Stimulated activated CD4-positive, alpha-beta T cell treated with anti-CD3 and anti-CD28 coated beads, Interleukin-2, amount 100 ng/mL, for 48 hours (primary cell): ENCODE results near the gene SPINT2.

Experiments used
- DNase-seq, 2 donors: peaks; one replicate each; pipeline ENCODE4 v3.0.0-alpha.2; 2020

Gene SPINT2

GRCh38 chr19:38303517-38304351 is 39.4 kb downstream of the SPINT2 start, which contains the start of gene C19orf33:
Gene C19orf33, plus strand, starts transcription at chr19:38304251. Its CDS starts 11 bp downstream, at chr19:38304262.
- DNase-seq = no peak

GRCh38 chr19:38304352-38304865 is 40.0 kb downstream of the SPINT2 start:
- no peak for DNase-seq

- no peak for DNase-seq
These were observed 40.6 kb downstream of the SPINT2 start for GRCh38 chr19:38304866-38305429.

DNA sequence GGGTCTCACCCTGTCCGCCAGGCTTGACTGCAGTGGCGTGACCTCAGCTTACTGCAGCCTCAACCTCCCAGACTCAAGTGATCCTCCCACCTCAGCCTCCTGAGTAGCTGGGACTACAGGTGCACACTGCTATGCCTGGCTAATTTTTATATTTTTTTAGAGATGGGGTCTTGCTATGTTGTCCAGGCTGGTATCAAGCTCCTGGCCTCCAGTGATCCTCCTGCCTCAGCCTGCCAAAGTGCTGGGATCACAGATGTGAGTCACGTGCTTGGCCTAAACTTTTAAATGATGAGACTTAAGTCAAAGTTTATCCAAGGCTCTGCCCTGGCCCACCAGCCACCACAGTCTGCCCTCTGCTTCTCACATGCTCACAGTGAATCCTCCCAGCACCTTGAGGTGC is 41.9 kb downstream of the SPINT2 start:
- no peak for DNase-seq

DNA sequence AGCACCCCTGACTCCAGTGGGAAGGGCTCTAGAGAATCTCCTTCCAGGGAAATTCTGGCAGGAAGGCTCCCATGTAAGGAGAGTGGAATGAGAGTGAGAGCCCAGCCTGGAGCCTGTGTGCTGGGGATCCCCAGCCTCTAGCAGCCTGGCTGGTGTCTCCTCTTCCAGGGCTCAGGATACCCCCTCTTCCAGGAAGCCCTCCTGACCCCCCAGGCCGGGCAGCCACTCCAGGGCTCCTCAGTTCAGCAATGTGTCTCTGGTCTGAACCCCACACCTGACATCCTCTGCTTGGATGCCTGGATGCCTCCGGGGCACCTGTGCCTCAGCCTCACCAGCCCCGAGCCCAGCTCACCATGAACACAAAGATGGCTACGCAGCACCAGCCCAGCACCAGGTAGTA is 42.7 kb downstream of the SPINT2 start:
- no peak for DNase-seq

DNA sequence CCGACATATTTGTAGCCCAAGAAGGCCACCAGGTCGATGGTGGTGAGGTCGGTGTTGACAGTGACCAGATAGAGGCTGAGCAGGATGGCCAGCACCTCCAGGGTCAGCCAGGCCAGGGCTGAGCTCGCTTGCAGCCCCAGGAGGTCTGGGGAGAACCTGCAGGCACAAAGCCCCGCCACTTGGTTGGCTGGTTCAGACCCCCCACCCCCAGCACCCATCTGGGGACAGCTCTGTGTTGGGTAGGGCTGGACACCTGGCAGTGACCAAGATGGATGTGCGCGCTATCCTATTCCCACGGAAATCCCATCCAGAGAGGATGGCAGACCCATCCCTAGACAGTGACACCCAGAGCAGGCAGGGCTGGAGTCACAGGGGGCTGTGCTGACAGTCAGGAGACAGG is 43.2 kb downstream of the SPINT2 start:
- no peak for DNase-seq

DNA sequence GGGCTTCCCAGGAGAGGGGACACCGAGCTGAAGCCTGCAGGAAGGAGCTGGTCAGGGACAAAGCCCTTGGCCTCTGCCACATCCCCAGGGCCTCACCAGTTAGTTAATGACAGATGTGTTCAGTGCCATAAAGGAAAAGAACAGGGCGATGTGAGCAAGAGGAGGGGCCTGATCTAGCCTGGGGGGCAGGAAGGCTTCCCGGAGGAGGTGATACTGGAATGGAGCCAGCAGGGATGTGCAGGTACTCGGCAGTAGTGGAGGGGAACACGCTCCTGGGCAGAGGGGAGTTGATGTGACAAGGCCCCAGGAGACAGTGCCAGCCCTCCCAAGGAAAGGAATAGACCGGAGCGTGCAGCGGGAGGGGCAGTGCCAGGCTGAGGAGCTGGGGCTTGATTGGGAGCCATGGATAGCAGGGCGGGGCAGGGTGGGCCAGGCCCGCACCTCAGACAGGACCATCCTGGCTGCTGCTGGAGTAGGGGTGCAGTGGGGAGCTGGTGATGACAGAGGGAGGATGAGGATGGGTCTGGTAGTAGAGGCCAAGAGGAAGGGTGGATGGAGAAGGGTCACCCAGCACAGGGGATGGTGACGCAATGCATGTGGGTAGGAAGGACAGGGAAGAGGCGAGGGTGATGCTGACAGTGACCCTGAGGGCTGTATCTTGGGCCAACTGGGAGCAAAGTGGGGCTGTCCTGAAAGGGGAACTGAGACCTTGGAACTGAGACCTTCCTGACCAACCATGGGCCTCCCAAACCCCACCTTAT is 43.8 kb downstream of the SPINT2 start:
- DNase-seq = no peak

DNA sequence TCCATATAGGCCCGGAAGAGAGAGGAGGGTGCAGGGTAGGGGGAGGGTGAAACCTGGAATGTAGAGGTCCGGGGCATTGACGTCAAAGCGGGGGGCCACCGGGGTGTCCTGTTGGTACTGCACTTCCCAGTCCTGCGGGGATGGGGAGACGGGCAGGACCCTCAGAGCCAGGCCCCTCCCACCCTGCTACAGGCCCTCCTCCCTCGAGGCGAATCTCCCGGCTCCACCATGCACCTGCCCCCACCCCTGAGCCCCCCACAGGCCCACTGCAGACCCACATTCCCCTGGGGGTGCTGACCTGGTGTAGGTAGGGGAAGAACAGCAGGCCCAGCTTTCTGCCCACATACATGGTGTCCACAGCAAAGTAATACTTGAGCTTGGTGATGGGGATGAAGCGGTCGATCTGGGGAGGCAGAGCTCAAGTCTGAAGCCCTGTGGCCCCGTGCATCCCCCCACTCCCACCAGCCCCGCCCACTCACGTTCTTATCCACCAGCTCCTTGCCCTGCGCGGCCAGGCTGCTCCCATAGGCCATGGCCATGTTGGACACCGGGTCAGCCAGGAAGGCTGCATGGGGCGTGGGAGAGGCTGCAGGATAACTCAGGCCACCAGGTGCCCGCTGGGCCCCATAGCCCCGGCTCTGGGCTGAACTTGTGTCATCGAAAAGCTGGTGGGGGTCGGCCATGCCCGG is 44.7 kb downstream of the SPINT2 start:
- no peak for DNase-seq

GRCh38 chr19:38309615-38310278 is 45.4 kb downstream of the SPINT2 start:
- no peak for DNase-seq

GRCh38 chr19:38310279-38310670 is 45.9 kb downstream of the SPINT2 start:
- no peak for DNase-seq

GRCh38 chr19:38310986-38311385 is 46.6 kb downstream of the SPINT2 start:
- DNase-seq = no peak

DNA sequence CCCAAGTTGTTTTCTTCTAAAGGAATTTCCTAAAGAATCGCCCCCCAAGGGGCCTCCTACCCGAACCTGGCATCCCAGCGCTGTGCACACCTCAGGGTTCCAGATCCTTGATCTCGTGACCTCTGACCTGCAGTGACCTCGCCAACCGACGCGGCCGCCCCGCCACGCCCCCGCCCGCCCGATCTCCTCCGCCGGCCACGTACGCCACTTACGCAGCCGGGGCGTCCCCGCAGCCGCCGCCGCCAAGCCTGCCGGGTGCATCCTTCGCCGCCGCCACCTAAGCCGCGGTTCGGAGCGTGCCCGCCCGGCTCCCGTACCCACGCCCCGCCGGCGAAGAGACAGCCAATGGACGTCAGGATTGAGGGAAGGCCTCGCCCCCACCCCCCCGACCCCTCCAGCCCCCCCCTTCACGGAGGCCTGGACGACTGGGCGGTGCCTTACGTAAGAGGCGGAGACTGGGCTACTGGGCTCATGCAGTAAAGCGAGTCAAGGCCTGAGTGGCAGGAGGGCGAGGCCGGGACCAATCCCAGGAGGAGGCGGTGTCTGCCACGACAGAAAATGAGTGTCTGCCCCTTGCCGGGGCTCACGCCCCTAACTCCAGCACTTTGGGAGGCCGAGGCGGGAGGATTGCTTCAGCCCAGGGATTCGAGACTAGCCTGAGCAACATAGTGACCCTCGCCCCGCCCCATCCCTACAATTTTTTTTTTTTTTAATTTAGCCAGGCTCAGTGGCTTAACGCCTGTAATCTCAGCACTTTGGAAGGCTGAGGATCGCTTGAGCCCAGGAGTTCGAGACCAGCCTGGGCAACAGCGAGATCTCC is 51.5 kb downstream of the SPINT2 start, which contains the start of gene YIF1B:
Gene YIF1B (minus strand): TSS at position 291 of the 820 bp plus-strand sequence. CDS start 30 bp downstream, at position 261.
- DNase-seq = peak; percentile 90 to 94

GRCh38 chr19:38316477-38317067 is 52.2 kb downstream of the SPINT2 start:
- DNase-seq = no peak

DNA sequence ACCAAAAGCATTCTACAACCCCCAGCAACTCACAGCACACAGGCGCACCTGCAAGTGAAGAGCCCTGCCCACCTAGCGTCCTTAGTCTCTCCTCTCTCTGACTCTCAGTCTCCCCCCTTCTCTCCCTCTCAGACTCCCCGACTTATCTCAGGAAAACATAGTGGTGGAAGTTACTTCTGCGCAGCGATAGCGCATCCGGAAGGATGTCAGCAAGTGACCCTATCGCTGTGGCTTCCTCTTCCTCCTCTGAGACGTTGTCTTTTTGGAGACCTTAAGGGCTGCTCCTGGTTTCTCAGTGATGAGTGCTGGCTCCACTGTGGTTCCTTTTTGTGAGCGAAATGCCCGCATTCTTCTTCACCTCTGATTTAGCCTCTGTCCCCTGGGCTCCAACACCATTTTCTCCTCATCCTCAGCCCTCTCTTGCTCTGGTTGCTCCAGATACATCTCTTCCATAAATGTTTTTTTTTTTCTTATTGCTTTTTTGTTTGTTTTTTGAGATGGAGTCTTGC is 52.8 kb downstream of the SPINT2 start:
- no peak for DNase-seq

GRCh38 chr19:38318660-38319059 is 54.3 kb downstream of the SPINT2 start:
- DNase-seq = no peak

DNA sequence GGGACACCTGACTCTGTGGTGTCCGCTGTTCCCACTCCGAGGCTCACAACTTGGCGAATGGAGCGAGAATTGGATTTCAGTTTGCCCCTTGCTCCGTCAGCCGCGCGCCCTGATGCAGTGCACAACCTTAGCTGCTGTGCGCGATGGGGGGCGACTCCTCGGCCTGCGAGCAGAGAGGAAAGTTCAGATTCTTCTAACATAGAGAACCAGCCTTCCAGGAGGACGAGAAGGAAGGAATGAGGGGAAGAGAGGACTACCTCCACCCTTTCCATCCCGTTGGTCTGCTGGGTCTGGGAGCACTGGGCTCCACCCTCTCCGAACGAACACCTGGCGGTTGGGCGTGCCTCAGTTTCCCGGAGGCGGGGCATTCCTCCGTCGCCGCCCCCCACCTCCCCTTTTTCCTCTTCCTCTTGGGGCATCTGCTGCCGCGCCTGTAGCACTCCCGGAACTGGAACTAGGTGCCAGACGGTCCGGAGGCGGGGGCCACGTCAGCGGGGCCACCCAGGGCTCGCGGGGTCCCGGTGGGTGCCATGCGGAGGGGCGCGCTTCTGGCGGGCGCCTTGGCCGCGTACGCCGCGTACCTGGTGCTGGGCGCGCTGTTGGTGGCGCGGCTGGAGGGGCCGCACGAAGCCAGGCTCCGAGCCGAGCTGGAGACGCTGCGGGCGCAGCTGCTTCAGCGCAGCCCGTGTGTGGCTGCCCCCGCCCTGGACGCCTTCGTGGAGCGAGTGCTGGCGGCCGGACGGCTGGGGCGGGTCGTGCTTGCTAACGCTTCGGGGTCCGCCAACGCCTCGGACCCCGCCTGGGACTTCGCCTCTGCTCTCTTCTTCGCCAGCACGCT is 55.3 kb downstream of the SPINT2 start, which contains the start of gene KCNK6:
Gene KCNK6 (plus strand): TSS at position 425 of the 838 bp plus-strand sequence. CDS start 106 bp downstream, at position 531.
- peak; percentile 30 to 35 for DNase-seq

- DNase-seq = no peak
These were observed 56.6 kb downstream of the SPINT2 start for GRCh38 chr19:38320969-38321339.

DNA sequence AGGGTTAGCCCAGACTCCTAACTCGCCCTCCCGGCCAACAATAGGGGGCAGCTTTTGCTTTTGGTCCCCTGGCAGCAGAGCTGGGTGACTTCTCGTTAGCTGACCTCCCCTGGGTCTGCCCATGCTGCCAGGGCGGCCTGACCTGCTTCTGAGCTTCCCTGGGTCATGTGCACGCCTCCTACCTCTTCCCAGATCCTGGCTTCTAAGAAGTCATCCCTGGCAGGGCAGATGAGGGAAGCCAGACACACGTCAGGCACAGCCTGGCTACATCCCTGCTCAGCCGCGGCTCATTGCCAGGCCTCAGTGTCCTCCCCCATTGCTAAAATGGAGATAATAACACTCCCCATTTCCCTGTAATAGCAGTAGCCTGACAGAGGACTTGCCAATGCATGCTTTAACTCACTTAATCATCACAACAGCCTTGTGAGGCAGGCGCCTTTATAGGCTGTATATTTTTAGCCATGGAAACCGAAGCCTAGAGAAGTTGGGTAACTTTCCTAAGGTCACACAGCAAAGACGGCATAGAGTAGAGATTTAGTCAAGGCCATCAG is 57.3 kb downstream of the SPINT2 start:
- DNase-seq = no peak

GRCh38 chr19:38323291-38323690 is 58.9 kb downstream of the SPINT2 start:
- no peak for DNase-seq
